GM19351 (cell line): ENCODE data around the gene MMADHC.

Experiments
- ATAC-seq: cut with Tn5 transposase; IDR thresholded peaks from one replicate; pipeline ENCODE4 v1.9.1; 2021; ENCODE audit warnings: mild to moderate bottlenecking, moderate library complexity; ENCODE audit not compliant: unreplicated experiment

MMADHC gene

GRCh38 chr2:149559341-149560068 lies 28.1 kb downstream of the MMADHC start:
- no peak for ATAC-seq

GRCh38 chr2:149556452-149556851 lies 31.1 kb downstream of the MMADHC start:
- no peak for ATAC-seq

DNA sequence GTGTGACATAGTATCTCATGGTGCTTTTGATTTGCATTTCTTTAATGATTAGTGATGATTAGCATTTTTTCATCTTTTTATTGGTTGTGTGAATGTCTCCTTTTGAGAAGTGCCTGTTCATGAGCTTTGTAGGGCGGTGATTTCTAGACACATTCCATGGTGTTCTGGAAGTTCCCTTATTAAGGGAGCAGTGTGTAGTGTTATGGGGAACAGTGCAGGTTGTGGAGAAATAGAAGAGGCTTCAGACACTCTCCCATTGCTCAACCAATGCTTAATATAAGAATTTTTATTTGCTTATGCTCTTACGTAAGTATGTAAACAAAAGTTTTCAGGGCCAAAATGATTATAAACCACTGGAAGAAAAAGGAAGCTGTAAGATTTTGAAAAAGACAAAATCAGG lies 34.7 kb downstream of the MMADHC start:
- ATAC-seq: no peak

GRCh38 chr2:149552226-149552625 lies 35.3 kb downstream of the MMADHC start:
- no peak for ATAC-seq

GRCh38 chr2:149544692-149545091 lies 42.9 kb downstream of the MMADHC start:
- ATAC-seq: no peak

- ATAC-seq: no peak
These were observed 43.7 kb downstream of the MMADHC start for GRCh38 chr2:149543845-149544244.

DNA sequence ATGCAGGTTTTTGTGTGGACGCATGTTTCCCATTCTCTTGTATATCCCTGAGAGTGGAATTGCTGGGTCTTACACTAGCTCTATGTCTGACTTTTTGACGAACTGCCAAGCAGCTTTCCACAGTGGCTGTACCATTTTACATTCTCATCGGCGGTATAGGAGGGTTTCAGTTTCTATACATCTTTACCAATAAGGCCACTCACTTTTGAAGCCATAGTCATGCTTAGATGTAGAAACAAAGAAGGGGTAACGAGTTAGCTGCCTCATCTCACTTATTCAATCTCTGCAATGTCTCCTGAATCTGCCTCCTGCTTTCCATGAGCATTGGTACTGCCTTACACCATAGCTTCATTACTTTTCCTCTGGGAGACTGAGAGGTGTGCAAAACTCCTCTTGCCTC lies 47.4 kb downstream of the MMADHC start:
- ATAC-seq: no peak

DNA sequence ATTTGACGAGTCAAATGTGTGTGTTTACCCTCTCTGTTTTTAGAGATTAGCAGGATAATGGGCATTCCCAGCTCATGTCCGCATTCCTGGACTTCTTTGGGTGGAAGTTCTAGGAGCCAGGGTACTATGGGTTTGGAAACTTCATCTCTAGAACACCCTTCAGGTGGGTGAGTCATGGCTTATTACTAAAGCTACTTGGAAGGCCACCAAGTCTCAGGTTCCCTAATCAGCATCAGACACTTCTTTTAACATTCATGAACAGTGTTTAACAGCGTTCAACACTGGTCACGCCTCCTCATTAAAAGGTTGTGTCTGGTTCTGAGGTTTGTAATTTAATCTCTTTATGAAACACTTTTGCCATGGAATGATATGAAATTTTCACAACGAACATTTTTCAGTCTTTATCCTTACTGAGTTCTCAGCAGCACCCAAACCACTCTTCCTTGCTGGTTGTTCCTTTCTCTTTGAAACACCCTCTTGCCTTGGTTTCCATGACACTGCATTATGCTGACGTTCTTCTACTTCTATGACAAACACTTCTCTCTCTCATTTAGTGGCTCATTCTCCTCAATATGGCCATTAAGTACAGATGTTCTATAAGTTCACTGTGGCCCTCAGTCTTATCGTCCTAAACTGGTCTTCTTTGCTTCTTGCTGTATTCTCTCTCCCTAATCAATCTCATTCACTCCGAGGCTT lies 49.3 kb downstream of the MMADHC start:
- no peak for ATAC-seq

DNA sequence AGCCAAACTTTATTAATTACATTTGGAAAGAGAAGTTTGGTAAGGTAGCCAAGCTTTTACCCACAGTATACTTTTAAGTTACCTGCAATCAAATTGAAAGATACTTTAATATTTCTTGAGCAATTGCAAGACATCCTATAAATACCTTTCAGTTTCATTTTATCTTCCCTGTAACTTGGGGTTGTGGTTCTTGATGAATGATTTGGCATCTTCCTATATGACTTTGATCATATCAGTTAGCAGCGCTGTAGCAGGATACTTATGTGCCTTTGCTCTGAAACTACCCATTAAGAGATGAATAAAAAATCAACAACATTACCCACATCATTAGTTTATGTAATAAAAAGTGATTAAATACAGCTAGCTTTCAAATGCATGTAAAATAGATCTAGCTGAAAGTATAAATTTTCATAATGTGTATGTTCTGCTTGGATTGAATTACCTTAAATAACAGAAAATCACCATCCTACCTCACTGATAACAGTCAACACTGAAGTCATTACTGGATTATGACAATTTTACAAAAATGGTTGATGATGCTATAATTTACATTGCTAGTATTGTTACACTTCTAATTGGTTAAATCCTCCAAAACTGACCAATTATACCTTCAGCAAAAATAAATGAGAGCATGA lies 50.4 kb downstream of the MMADHC start:
- ATAC-seq: no peak

DNA sequence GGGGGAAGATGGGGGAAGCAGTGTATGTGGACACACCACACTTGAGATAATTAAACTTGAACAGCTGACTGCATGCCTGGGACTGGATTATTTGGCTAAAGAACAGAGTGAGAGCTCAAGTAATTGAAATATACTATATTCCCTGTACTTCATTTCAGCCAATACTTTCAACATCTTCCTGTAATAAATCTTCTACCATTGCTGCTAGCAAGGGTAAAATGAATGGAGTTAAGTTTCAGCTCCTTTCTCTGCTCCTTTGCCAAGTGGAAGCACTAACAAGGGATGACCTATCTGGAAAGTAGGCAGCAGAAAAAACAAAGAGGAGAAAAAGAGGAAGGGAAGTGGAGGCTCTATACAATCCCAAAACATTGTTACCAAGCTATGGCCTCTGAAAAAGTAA lies 50.9 kb downstream of the MMADHC start:
- no peak for ATAC-seq

- ATAC-seq: no peak
These were observed 52.9 kb downstream of the MMADHC start for GRCh38 chr2:149534674-149535073.

GRCh38 chr2:149528983-149529382 lies 58.6 kb downstream of the MMADHC start:
- ATAC-seq: no peak

- no peak for ATAC-seq
These were observed 59.4 kb downstream of the MMADHC start for GRCh38 chr2:149527998-149528755.

GRCh38 chr2:149526689-149527088 lies 60.9 kb downstream of the MMADHC start:
- ATAC-seq: no peak

DNA sequence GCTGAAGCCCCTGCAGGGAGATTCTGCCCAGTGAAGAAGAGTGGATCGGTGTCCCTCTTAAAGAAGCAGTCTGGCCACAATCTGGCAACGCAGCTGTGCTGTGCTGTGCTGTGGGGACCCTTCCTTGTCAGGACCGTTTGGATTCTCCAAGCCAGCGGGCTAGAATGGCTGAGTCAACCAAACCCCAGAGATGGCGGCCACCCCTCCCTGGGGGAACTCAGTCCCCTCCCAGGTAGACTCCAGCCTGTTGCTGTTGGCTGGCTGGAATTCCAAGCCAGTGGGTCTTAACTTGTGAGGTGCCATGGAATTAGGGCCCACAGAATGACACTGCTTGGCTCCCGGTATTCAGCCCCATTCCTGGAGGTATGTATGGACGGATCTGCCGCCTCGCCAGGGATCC lies 62.3 kb downstream of the MMADHC start:
- no peak for ATAC-seq
